HAP-1 (cell line): ENCODE data around the gene MEF2B.
"Not testable (repeated sequence)": the region's sequence is repeated elsewhere in the genome, so short reads cannot be mapped to it uniquely, and the experiment has no call there.

ENCODE experiments used
- DNase-seq, 2 experiments: peaks; one replicate each; pipeline ENCODE4 v3.0.0-alpha.2; 2016 to 2020; ENCODE audit warnings: low spot score in 2 of 2
- H3K27me3 ChIP-seq: fragments of 250-450 bp; sonication (Bioruptor Pico); 2 replicates; pipeline ENCODE4 v1.5.1; 2020; ENCODE audit warnings: low read depth, mild to moderate bottlenecking, moderate library complexity
- H3K36me3 ChIP-seq: fragments of 250-450 bp; sonication (Bioruptor Pico); replicated peaks from 2 replicates; pipeline ENCODE4 v1.5.1; 2020; ENCODE audit warnings: mild to moderate bottlenecking
- H3K4me1 ChIP-seq: fragments of 250-450 bp; sonication (Bioruptor Pico); 2 replicates; pipeline ENCODE4 v1.5.1; 2020; ENCODE audit warnings: mild to moderate bottlenecking
- H3K4me3 ChIP-seq: fragments of 250-450 bp; sonication (Bioruptor Pico); 2 replicates; pipeline ENCODE4 v1.5.1; 2020; ENCODE audit warnings: mild to moderate bottlenecking, moderate library complexity
- H3K9me3 ChIP-seq: fragments of 250-450 bp; sonication (Bioruptor Pico); 2 replicates; pipeline ENCODE4 v1.5.1; 2020; ENCODE audit warnings: mild to moderate bottlenecking, moderate library complexity
- in situ Hi-C: fragments of 300-500 bp; cut with MboI; formaldehyde crosslinking; loops from 3 replicates; pipeline ENCODE4 v1.14.3; 2020; ENCODE audit warnings: low sequenced_read_pairs, inconsistent platforms, mixed read lengths

MEF2B gene

DNA sequence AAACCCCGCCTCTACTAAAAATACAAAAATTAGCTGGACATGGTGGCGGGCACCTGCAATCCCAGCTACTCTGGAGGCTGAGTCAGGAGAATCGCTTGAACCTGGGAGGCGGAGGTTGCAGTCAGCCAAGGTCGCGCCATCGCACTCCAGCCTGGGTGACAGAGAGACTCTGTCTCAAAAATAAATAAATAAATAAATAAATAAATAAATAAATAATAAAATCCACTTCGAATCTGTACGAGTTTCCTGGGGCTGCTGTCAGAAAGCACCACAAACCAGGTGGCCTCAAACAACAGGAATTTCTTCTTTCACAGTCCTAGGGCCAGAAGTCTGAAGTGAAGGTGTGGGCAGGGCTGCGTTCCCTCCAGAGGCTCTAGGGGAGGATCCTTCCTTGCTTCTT lies 67.5 kb downstream of the MEF2B start:
- H3K27me3 ChIP-seq, H3K4me1 ChIP-seq, H3K4me3 ChIP-seq, H3K36me3 ChIP-seq, H3K9me3 ChIP-seq, DNase-seq, in situ Hi-C loops: not testable (repeated sequence)

GRCh38 chr19:19101540-19101939 lies 68.5 kb downstream of the MEF2B start:
- DNase-seq: no peak
- in situ Hi-C loops: no loop called here
- Histone ChIP-seq H3K36me3 (no peaks in the 10 kb centered on the region), H3K27me3 (no peaks in the 10 kb centered on the region), H3K4me3 (no peak overlapping the region), H3K4me1 (peaks cover 2% of the 10 kb centered on the region; the same call in 1 of the 2 replicates), H3K9me3 (no peaks in the 10 kb centered on the region)

- Histone ChIP-seq H3K4me3 (no peak overlapping the region), H3K36me3 (no peaks in the 10 kb centered on the region), H3K9me3 (no peaks in the 10 kb centered on the region), H3K4me1 (no peaks in the 10 kb centered on the region), H3K27me3 (no peaks in the 10 kb centered on the region)
- in situ Hi-C loops: no loop called here
- DNase-seq: no peak
These were observed 71.1 kb downstream of the MEF2B start for GRCh38 chr19:19098703-19099632.

- Histone ChIP-seq H3K4me1 (no peaks in the 10 kb centered on the region), H3K36me3 (no peaks in the 10 kb centered on the region), H3K9me3 (no peaks in the 10 kb centered on the region), H3K4me3 (no peak overlapping the region), H3K27me3 (no peaks in the 10 kb centered on the region)
- in situ Hi-C loops: no loop called here
- no peak for DNase-seq
These were observed 71.9 kb downstream of the MEF2B start for GRCh38 chr19:19098084-19098702.

GRCh38 chr19:19096641-19097627 lies 73.1 kb downstream of the MEF2B start:
- H3K36me3 ChIP-seq: no peaks in the 10 kb centered on the region
- H3K4me1 ChIP-seq: no peaks in the 10 kb centered on the region
- in situ Hi-C loops: no loop called here
- H3K9me3 ChIP-seq: no peaks in the 10 kb centered on the region
- no peak for DNase-seq
- no peak overlapping the region for H3K4me3 ChIP-seq
- H3K27me3 ChIP-seq: no peaks in the 10 kb centered on the region

- Histone ChIP-seq H3K36me3 (no peaks in the 10 kb centered on the region), H3K4me3 (no peak overlapping the region), H3K27me3 (no peaks in the 10 kb centered on the region), H3K9me3 (no peaks in the 10 kb centered on the region), H3K4me1 (no peaks in the 10 kb centered on the region)
- in situ Hi-C loops: no loop called here
- DNase-seq: no peak
These were observed 74.4 kb downstream of the MEF2B start for GRCh38 chr19:19095691-19096090.
